Lung (tissue), 12 donors: Measurements from ENCODE around the gene DHX32. TPM values are rescaled to one million over a fixed set of nuclear protein-coding genes. Genes with fewer than 3 reads are reported as not detected.
A peak's percentile ranks its signal among the peaks of the same experiment; 100 is the strongest.

Experiments used
- ATAC-seq: fragments of 200-7000 bp; cut with Tn5 transposase; one replicate; pipeline ENCODE4 v1.9.1; 2020; ENCODE audit warnings: moderate number of reproducible peaks; ENCODE audit not compliant: insufficient read depth, low FRiP score
- DNase-seq, 3 donors: peaks; one replicate each; pipeline ENCODE4 v3.0.0-alpha.2; 2013 to 2017
- H3K27ac ChIP-seq, 2 donors: one replicate each; pipeline ENCODE4 v1.5.1; 2013; ENCODE audit warnings: mild to moderate bottlenecking in 2 of 2, moderate library complexity in 2 of 2, control low read depth in 1 of 2, inconsistent platforms in 1 of 2, low read depth in 1 of 2, low read length in 1 of 2
- H3K27me3 ChIP-seq, 3 donors: one replicate each; pipeline ENCODE4 v1.5.1; 2013; ENCODE audit warnings: low read length in 2 of 3; ENCODE audit not compliant: control insufficient read depth in 3 of 3, insufficient read depth in 3 of 3
- H3K36me3 ChIP-seq, 4 donors: one replicate each; pipeline ENCODE4 v1.5.1; 2013; ENCODE audit warnings: low read length in 4 of 4, mild to moderate bottlenecking in 1 of 4, moderate library complexity in 1 of 4; ENCODE audit not compliant: control insufficient read depth in 4 of 4, insufficient read depth in 4 of 4
- H3K4me1 ChIP-seq, 5 donors: one replicate each; pipeline ENCODE4 v1.5.1; 2013; ENCODE audit warnings: low read length in 5 of 5, mild to moderate bottlenecking in 2 of 5, moderate library complexity in 1 of 5; ENCODE audit not compliant: control insufficient read depth in 5 of 5, insufficient read depth in 5 of 5
- H3K4me3 ChIP-seq: one replicate; pipeline ENCODE4 v1.5.1; 2013; ENCODE audit warnings: mild to moderate bottlenecking, control low read depth, moderate library complexity
- H3K9ac ChIP-seq, 2 donors: one replicate each; pipeline ENCODE4 v1.5.1; 2013; ENCODE audit warnings: low read length in 2 of 2, control low read depth in 1 of 2; ENCODE audit not compliant: insufficient read depth in 1 of 2
- H3K9me3 ChIP-seq, 4 donors: one replicate each; pipeline ENCODE4 v1.5.1; 2013; ENCODE audit warnings: low read length in 3 of 4, mild to moderate bottlenecking in 1 of 4, moderate library complexity in 1 of 4; ENCODE audit not compliant: control insufficient read depth in 4 of 4, insufficient read depth in 3 of 4
- CTCF ChIP-seq: IDR thresholded peaks from 2 replicates; pipeline ENCODE4 v1.5.1; 2012; ENCODE audit warnings: mild to moderate bottlenecking; ENCODE audit errors: control extremely low read depth, extremely low read depth
- WGBS, 2 donors: extraction: QIAGEN DNeasy Blood & Tissue Kit; methylation state at CpG; one replicate each; pipeline ENCODE4 v1.1.7; 2013; 5-methylcytosine and 5-hydroxymethylcytosine counted together
- polyA plus RNA-seq, 2 donors: library from polyadenylated mRNA; stranded (reverse); fragments of 200-250 nt; gene quantifications; one replicate each; pipeline ENCODE4 v1.2.1, GENCODE V29; 2013
- total RNA-seq, 2 donors: library from RNA; depleted of rRNA in 1 of 2; stranded (reverse); fragments of >200 nt in 1 of 2; gene quantifications; one replicate each; pipeline ENCODE4 v1.2.1, GENCODE V29; 2014 to 2021
- donor health status: control.
- donor health status: control.
- donor health status: Bipolar disorder and iron deficiency.
- donor health status: healthy.
- donor health status: DM: yes; HTN: yes; CAD: no.

Gene DHX32
- total and polyA plus RNA-seq, 4 donors, result 15.2 to 33.8 (median 25.5) TPM

GRCh38 chr10:125840406-125840805, 40.7 kb downstream of the DHX32 start:
- TF ChIP-seq CTCF, result no peak
- Histone ChIP-seq H3K9ac (no peak overlapping the region), H3K27me3 (no peaks in the 10 kb centered on the region), H3K9me3 (no peaks in the 10 kb centered on the region), H3K36me3 (peaks cover 16 to 50% (median 40%) of the 10 kb centered on the region in 4 donors), H3K27ac (no peak overlapping the region), H3K4me3 (no peak overlapping the region), H3K4me1 (no peaks in the 10 kb centered on the region)
- no peak for ATAC-seq
- 90 to 94% methylated on average over 9 of the region's 9 CpGs for whole genome bisulfite sequencing, 2 donors
- DNase-seq, result no peak

GRCh38 chr10:125838802-125839575, 42.1 kb downstream of the DHX32 start:
- Histone ChIP-seq H3K27me3 (no peaks in the 10 kb centered on the region), H3K9me3 (no peaks in the 10 kb centered on the region), H3K36me3 (peaks cover 17 to 54% (median 42%) of the 10 kb centered on the region in 4 donors), H3K4me3 (no peak overlapping the region), H3K27ac (no peak overlapping the region), H3K9ac (no peak overlapping the region), H3K4me1 (no peaks in the 10 kb centered on the region)
- ATAC-seq (no peak), DNase-seq (peak in 1 of 3 donors; percentile 3)
- no peak for TF ChIP-seq CTCF
- 85 to 88% methylated on average over 9 of the region's 9 CpGs for WGBS, 2 donors

GRCh38 chr10:125836746-125837145, 44.3 kb downstream of the DHX32 start:
- Histone ChIP-seq H3K4me1 (no peaks in the 10 kb centered on the region), H3K9me3 (no peaks in the 10 kb centered on the region), H3K27me3 (no peaks in the 10 kb centered on the region), H3K27ac (no peak overlapping the region), H3K9ac (no peak overlapping the region), H3K4me3 (no peak overlapping the region), H3K36me3 (peaks cover 33 to 60% (median 49%) of the 10 kb centered on the region in 4 donors)
- WGBS, 2 donors, result 87 to 93% methylated on average over 2 of the region's 2 CpGs
- TF ChIP-seq CTCF, result no peak
- ATAC-seq (no peak), DNase-seq (no peak)
